Measurements from ENCODE around the gene PTPRN2. TPM values are rescaled to one million over a fixed set of nuclear protein-coding genes. Genes with fewer than 3 reads are reported as not detected.

Gene PTPRN2
- total and polyA plus RNA-seq, 2 donors (not counting 3 experiments of a cell fraction or from before 2014, with no cell fraction given) = 0.62 to 0.88 TPM

DNA sequence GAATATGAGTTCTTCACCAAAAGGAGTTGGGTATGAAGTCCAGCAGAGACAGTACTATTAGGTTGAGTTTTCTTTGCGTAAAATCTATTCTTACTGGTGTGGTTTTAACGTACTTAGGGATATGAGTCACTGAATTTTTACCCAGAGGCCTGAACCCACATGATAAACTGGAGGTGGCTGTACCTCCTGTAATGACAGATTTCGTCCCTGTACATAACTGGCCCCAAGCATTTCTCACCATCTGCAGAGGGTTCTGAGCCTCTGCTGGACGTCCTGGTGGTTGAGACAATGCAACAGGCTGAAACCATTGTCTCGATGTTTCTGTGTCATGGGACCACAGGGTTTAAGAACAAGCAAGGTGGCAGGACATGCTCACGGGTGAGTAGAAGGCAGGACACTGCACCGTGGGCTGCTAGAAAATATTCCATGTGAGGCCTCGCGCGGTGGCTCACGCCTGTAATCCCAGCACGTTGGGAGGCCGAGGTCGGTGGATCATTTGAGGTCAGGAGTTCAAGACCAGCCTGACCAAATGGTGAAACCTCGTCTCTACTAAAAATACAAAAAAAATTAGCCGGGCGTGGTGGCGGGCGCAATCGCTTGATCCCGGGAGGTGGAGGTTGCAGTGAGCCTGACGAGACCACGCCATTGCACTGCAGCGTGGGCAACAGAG is 1017.0 kb downstream of the PTPRN2 start:
- H3K79me2 ChIP-seq (ENCODE audit: control insufficient read depth, insufficient read depth, low read length) = no peaks in the 10 kb centered on the region
- TF ChIP-seq CTCF (IDR thresholded peaks at IDR 0.05; ENCODE audit: extremely low read depth in 1 of 2, insufficient read depth in 1 of 2, low read depth in 1 of 2, low read length in 2 of 2) (no peak), JUN (IDR thresholded peaks at IDR 0.05; ENCODE audit: borderline replicate concordance, insufficient read depth, insufficient read length, low read depth) (no peak), EZH2 (IDR thresholded peaks at IDR 0.05; ENCODE audit: borderline replicate concordance, low read depth, low read length, severe bottlenecking) (no peak), GATA2 (IDR thresholded peaks at IDR 0.05; ENCODE audit: insufficient read depth, insufficient read length, low read depth, low read length) (no peak), POLR2AphosphoS5 (IDR thresholded peaks at IDR 0.05; ENCODE audit: insufficient read depth, low read depth, low read length) (no peak), MYC (IDR thresholded peaks at IDR 0.05; ENCODE audit: low read depth, low read length) (no peak), POLR2A (IDR thresholded peaks at IDR 0.05; ENCODE audit: low read depth, low read length) (no peak), FOS (IDR thresholded peaks at IDR 0.05; ENCODE audit: borderline replicate concordance, insufficient read depth, low read length) (no peak)
- TF ChIP-seq, protein P1, sequence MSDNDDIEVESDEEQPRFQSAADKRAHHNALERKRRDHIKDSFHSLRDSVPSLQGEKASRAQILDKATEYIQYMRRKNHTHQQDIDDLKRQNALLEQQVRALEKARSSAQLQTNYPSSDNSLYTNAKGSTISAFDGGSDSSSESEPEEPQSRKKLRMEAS (IDR thresholded peaks at IDR 0.05; ENCODE audit: insufficient read depth, insufficient read length) = no peak
- H3K9me1 ChIP-seq (replicated peaks; ENCODE audit: control insufficient read depth, extremely low read depth, insufficient read depth, low read length) = no peaks in the 10 kb centered on the region
- ChIA-PET POLR2A (no interaction called here), CTCF (no interaction called here)
- intact Hi-C loops (cut with micrococcal nuclease) = no loop called here
- no peaks in the 10 kb centered on the region for H3K4me1 ChIP-seq (ENCODE audit: control insufficient read depth, extremely low read depth, insufficient read depth, low read length)
- FAIRE-seq (no peak), DNase-seq (ENCODE audit: low read depth, low spot score) (no peak)
- H2AFZ ChIP-seq (ENCODE audit: low read depth, low read length) = no peak overlapping the region
- no peak overlapping the region for H3K4me2 ChIP-seq (ENCODE audit: insufficient read depth, low read length)
- H3K27me3 ChIP-seq (ENCODE audit: control insufficient read depth in 2 of 2, insufficient read depth in 2 of 2, low read length in 2 of 2) = no peaks in the 10 kb centered on the region
- no TSS peak for BruUV-seq (replicated peaks)
- dilution Hi-C loops (cut with MboI; ENCODE audit: extremely low pct_ligation_motif_present, low sequenced_read_pairs) = no loop called here
- no peaks in the 10 kb centered on the region for H3K9me3 ChIP-seq (replicated peaks; ENCODE audit: control insufficient read depth, insufficient read depth, low read length)
- no peak overlapping the region for H3K4me3 ChIP-seq (replicated peaks in 1 of 3; ENCODE audit: insufficient read depth in 1 of 3, low read depth in 1 of 3, low read length in 3 of 3)
- H4K20me1 ChIP-seq (replicated peaks; ENCODE audit: control insufficient read depth, extremely low read depth, insufficient read depth, low read length) = no peaks in the 10 kb centered on the region
- no peak overlapping the region for H3K27ac ChIP-seq (ENCODE audit: insufficient read depth, low read depth, low read length)
- no peak overlapping the region for H3K9ac ChIP-seq (replicated peaks; ENCODE audit: extremely low read depth, insufficient read depth, low read length)
- H3K36me3 ChIP-seq (ENCODE audit: control insufficient read depth in 2 of 2, extremely low read depth in 1 of 2, insufficient read depth in 2 of 2, low read length in 2 of 2) = no peaks in the 10 kb centered on the region

Data from endothelial cell of umbilical vein (primary cell).